Measurements from ENCODE around the gene RASIP1. TPM values are rescaled to one million over a fixed set of nuclear protein-coding genes. Genes with fewer than 3 reads are reported as not detected.

RASIP1 gene
- total and polyA plus RNA-seq, 2 of the 8 experiments (the other 6 are each of a cell fraction or from before 2014, with no cell fraction given) = 9.3 to 11.4 TPM

GRCh38 chr19:48728911-48729664, 11.3 kb downstream of the RASIP1 start (continued):
- no peak for TF ChIP-seq RXRA (IDR thresholded peaks at IDR 0.05; ENCODE audit: insufficient read depth, low read depth, low read length)
- no peak for TF ChIP-seq CHD2 (IDR thresholded peaks at IDR 0.05; ENCODE audit: low read length)
- no peak for TF ChIP-seq JUN (IDR thresholded peaks at IDR 0.05; ENCODE audit: low read depth, low read length)
- TF ChIP-seq SP1 (IDR thresholded peaks at IDR 0.05; ENCODE audit: low read depth, low read length) = no peak
- no peak for TF ChIP-seq RNF2 (IDR thresholded peaks at IDR 0.05; ENCODE audit: borderline replicate concordance, low read depth, low read length, missing control alignments, poor library complexity, severe bottlenecking)
- no peak for TF ChIP-seq ATF3 (IDR thresholded peaks at IDR 0.05; ENCODE audit: insufficient read depth, low read depth, low read length)
- TF ChIP-seq MAX (IDR thresholded peaks at IDR 0.05) = peak; percentile 63

All from H1 (cell line).